ENCODE measurements around the gene BICRA.

DNA sequence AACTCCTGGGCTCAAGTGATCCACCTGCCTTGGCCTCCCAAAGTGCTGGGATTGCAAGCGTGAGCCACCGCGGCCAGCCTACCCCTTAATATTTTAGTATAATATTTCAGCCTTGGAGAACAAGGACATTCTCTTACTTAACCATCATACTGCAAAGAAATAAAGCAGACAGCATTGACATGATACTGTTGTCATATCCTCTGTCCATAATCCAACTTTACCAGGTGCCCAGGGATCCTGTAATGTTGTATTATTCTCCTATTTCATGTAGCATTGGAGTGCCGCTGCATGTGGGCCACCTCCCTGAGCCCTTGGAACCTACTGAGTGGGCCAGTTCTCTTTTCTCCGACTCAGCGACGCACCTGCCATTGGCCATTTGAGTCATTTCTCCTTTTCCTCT lies 82.8 kb downstream of the BICRA start:
- TF ChIP-seq, protein P1, sequence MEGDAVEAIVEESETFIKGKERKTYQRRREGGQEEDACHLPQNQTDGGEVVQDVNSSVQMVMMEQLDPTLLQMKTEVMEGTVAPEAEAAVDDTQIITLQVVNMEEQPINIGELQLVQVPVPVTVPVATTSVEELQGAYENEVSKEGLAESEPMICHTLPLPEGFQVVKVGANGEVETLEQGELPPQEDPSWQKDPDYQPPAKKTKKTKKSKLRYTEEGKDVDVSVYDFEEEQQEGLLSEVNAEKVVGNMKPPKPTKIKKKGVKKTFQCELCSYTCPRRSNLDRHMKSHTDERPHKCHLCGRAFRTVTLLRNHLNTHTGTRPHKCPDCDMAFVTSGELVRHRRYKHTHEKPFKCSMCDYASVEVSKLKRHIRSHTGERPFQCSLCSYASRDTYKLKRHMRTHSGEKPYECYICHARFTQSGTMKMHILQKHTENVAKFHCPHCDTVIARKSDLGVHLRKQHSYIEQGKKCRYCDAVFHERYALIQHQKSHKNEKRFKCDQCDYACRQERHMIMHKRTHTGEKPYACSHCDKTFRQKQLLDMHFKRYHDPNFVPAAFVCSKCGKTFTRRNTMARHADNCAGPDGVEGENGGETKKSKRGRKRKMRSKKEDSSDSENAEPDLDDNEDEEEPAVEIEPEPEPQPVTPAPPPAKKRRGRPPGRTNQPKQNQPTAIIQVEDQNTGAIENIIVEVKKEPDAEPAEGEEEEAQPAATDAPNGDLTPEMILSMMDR (IDR thresholded peaks at IDR 0.05) = no peak
- TF ChIP-seq, protein P2, sequence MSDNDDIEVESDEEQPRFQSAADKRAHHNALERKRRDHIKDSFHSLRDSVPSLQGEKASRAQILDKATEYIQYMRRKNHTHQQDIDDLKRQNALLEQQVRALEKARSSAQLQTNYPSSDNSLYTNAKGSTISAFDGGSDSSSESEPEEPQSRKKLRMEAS (IDR thresholded peaks at IDR 0.05; ENCODE audit: low read depth) = no peak
- TF ChIP-seq TCF12 (IDR thresholded peaks at IDR 0.05) = no peak

Data from SK-N-SH (cell line).